Thyroid gland (tissue), 4 donors: ENCODE data around the gene SKIDA1. TPM values are rescaled to one million over a fixed set of nuclear protein-coding genes. Genes with fewer than 3 reads are reported as not detected.
"Not testable (repeated sequence)": the region's sequence is repeated elsewhere in the genome, so short reads cannot be mapped to it uniquely, and the experiment has no call there.

ENCODE experiments used
- DNase-seq, 2 donors: peaks; one replicate each; pipeline ENCODE4 v3.0.0-alpha.2; 2019
- H3K27ac ChIP-seq, 3 donors: fragments of 200-600 bp; sonication (generic); 1 replicate in 2 of 3; 2 replicates in 1 of 3; pipeline ENCODE4 v1.5.1; 2016 to 2019; ENCODE audit warnings: mild to moderate bottlenecking in 1 of 3, moderate library complexity in 1 of 3
- H3K27me3 ChIP-seq: fragments of 200-600 bp; sonication (generic); one replicate; pipeline ENCODE4 v1.5.1; 2019
- H3K36me3 ChIP-seq, 2 donors: fragments of 200-600 bp; sonication (generic); one replicate each; pipeline ENCODE4 v1.5.1; 2016 to 2019
- H3K4me1 ChIP-seq, 2 donors: fragments of 200-600 bp; sonication (generic); one replicate each; pipeline ENCODE4 v1.5.1; 2017 to 2019
- H3K4me3 ChIP-seq, 3 donors: fragments of 200-600 bp; sonication (generic); replicated peaks in 1 of 3; 1 replicate in 2 of 3; 2 replicates in 1 of 3; pipeline ENCODE4 v1.5.1; 2016; ENCODE audit warnings: mild to moderate bottlenecking in 1 of 3
- H3K9me3 ChIP-seq: fragments of 200-600 bp; sonication (generic); one replicate; pipeline ENCODE4 v1.5.1; 2017
- POLR2A ChIP-seq, 2 donors: fragments of 450-650 bp; IDR thresholded peaks; one replicate each; pipeline ENCODE4 v1.6.1; 2017; ENCODE audit warnings: antibody characterized with exemption in 2 of 2, mild to moderate bottlenecking in 2 of 2, moderate library complexity in 1 of 2
- WGBS, 2 donors: methylation state at CpG; one replicate each; pipeline ENCODE4 v1.1.5; 2017; 5-methylcytosine and 5-hydroxymethylcytosine counted together
- intact Hi-C: fragments of 100-400 bp; cut with DNase I; formaldehyde crosslinking; loops from one replicate; pipeline ENCODE4 v1.15.1; 2023
- total RNA-seq, 4 donors: library from RNA; depleted of rRNA; stranded (reverse); fragments of >200 nt; gene quantifications; one replicate each; pipeline ENCODE4 v1.2.3, GENCODE V29; 2016
- TF ChIP-seq, protein P1 (sequence below), 6 experiments: fragments of 200-600 bp in 3 of 6; fragments of 450-650 bp in 3 of 6; sonication (generic) in 3 of 6; IDR thresholded peaks; one replicate each; pipeline ENCODE4 v1.5.1; 2016 to 2019; ENCODE audit warnings: antibody characterized with exemption in 6 of 6, mild to moderate bottlenecking in 2 of 6, inconsistent platforms in 1 of 6, moderate library complexity in 1 of 6

The SKIDA1 gene
- total RNA-seq = 1 to 10 TPM; 3.1 to 9.9 (median 7.1) TPM

DNA sequence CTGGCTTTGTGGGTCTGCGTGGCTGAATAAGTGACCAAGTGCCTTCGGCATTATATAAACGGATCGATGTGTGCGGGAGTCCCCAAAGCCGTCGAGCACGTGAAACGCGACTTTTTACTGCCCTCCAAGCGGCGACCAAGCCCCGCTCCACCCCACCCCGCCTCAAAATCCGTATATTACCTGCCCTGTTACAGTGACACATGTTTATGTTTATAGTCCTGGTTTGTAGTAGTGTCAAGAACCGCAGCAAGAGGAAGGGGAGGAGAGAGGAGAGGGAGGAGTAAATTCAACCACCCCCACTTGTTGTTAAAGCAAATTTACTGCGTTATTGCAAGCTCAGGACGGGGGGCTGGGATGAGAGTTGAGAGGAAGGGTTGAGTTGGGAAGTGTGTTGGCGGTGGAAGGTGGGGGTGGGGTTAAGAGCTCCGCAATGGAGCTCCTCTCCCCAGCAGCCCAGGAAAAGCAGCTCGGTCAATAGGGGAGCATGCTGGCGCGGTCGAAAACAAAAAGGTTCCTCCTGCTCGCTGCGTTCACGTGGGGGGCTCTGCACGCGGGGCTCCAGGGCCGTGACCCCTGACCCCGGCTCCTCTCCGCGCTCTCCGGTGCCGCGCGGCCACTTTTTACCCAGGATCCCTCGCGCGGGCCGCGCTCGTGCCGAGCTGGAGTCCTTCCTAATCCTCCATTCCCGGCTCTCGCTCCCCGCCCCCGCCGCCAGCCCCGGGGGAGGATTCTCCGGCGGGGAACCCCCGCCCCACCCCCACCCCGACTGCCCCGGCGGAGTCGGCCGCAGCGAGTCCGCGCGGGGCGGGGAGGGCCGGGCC lies at the start of gene SKIDA1:
Gene SKIDA1 (minus strand): TSS at position 316 of the 821 bp plus-strand sequence. CDS start 7,860 bp downstream, outside the sequence.
- H3K36me3 ChIP-seq = no peaks in the 10 kb centered on the region
- TF ChIP-seq, protein P1, sequence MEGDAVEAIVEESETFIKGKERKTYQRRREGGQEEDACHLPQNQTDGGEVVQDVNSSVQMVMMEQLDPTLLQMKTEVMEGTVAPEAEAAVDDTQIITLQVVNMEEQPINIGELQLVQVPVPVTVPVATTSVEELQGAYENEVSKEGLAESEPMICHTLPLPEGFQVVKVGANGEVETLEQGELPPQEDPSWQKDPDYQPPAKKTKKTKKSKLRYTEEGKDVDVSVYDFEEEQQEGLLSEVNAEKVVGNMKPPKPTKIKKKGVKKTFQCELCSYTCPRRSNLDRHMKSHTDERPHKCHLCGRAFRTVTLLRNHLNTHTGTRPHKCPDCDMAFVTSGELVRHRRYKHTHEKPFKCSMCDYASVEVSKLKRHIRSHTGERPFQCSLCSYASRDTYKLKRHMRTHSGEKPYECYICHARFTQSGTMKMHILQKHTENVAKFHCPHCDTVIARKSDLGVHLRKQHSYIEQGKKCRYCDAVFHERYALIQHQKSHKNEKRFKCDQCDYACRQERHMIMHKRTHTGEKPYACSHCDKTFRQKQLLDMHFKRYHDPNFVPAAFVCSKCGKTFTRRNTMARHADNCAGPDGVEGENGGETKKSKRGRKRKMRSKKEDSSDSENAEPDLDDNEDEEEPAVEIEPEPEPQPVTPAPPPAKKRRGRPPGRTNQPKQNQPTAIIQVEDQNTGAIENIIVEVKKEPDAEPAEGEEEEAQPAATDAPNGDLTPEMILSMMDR (IDR thresholded peaks at IDR 0.05) = no peak
- TF ChIP-seq POLR2A (IDR thresholded peaks at IDR 0.05) = peak in 1 of 2 donors; percentile 59
- peak within 1 kb of the TSS; percentile 92 to 99 (median 95) for H3K27ac ChIP-seq
- no peaks in the 10 kb centered on the region for H3K9me3 ChIP-seq
- peaks cover 0 to 9% of the 10 kb centered on the region in 2 donors for H3K4me1 ChIP-seq
- H3K4me3 ChIP-seq = peak within 1 kb of the TSS; percentile 11 to 67 (median 17)
- WGBS, 2 donors = 1 to 4% methylated on average over 31 to 44 of the region's 64 CpGs
- DNase-seq = peak; percentile 90 to 92
- H3K27me3 ChIP-seq = no peaks in the 10 kb centered on the region
- intact Hi-C loops = loop anchor here (10.0 kb wide), 1 partner anchor 799 kb away; the partner anchor contains the start of gene BMI1

DNA sequence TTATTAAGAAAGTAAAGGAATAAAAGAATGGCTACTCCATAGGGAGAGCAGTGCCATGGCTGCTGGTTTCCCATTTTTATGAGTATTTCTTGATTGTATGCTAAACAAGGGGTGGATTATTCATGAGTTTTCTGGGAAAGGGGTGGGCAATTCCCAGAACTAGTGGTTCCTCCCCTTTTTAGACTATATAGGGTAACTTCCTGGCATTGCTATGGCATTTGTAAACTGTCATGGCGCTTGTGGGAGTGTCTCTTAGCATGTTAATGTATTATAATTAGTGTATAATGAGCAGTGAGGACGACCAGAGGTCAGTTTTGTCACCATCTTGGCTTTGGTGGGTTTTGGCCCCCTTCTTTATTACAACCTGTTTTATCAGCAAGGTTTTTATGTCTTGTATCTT lies 49.0 kb upstream of the SKIDA1 start:
- H3K27me3 ChIP-seq, intact Hi-C loops, DNase-seq, H3K4me3 ChIP-seq, H3K27ac ChIP-seq, H3K9me3 ChIP-seq, H3K36me3 ChIP-seq: not testable (repeated sequence)
- peaks cover 7 to 12% of the 10 kb centered on the region in 2 donors for H3K4me1 ChIP-seq
- WGBS, 2 donors = 93 to 98% methylated on average over 2 of the region's 2 CpGs

DNA sequence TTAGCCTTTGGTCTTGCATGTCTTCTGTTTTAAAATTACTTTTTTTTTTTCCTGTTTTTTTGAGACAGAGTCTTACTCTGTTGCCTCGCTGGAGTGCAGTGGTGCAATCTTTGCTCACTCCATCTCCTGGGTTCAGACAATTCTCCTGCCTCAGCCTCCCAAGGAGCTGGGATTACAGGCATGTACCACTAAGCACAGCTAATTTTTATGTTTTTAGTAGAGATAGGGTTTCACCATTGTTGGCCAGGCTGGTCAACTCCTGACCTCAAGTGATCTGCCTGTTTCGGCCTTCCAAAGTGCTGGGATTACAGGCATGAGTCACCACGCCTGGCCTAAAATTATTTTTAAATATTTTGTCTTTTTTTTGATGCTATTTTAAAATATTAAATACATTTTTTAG lies 47.1 kb upstream of the SKIDA1 start:
- Histone ChIP-seq H3K4me3 (no peak overlapping the region), H3K27ac (no peak overlapping the region), H3K4me1 (peaks cover 7 to 8% of the 10 kb centered on the region in 2 donors), H3K9me3 (no peaks in the 10 kb centered on the region), H3K36me3 (no peaks in the 10 kb centered on the region), H3K27me3 (no peaks in the 10 kb centered on the region)
- no peak for TF ChIP-seq POLR2A (IDR thresholded peaks at IDR 0.05)
- TF ChIP-seq, protein P1 (IDR thresholded peaks at IDR 0.05) = no peak
- intact Hi-C loops = no loop called here
- WGBS, 2 donors = 80 to 83% methylated on average over 3 of the region's 3 CpGs
- DNase-seq = peak in 1 of 2 donors; percentile 17

GRCh38 chr10:21570761-21571521 lies 45.5 kb upstream of the SKIDA1 start:
- Histone ChIP-seq H3K27ac (no peak overlapping the region), H3K36me3 (peaks cover 0 to 3% of the 10 kb centered on the region in 2 donors), H3K9me3 (no peaks in the 10 kb centered on the region), H3K27me3 (no peaks in the 10 kb centered on the region), H3K4me3 (no peak overlapping the region), H3K4me1 (peaks cover 7 to 8% of the 10 kb centered on the region in 2 donors)
- intact Hi-C loops = no loop called here
- 84 to 88% methylated on average over 3 of the region's 3 CpGs for WGBS, 2 donors
- DNase-seq = no peak
- no peak for TF ChIP-seq POLR2A (IDR thresholded peaks at IDR 0.05)
- TF ChIP-seq, protein P1 (IDR thresholded peaks at IDR 0.05) = no peak

GRCh38 chr10:21558984-21559383 lies 33.5 kb upstream of the SKIDA1 start:
- peaks cover 12 to 17% of the 10 kb centered on the region in 2 donors for H3K36me3 ChIP-seq
- WGBS, 2 donors = 96 to 99% methylated on average over 7 of the region's 7 CpGs
- H3K9me3 ChIP-seq, DNase-seq, H3K4me3 ChIP-seq, H3K27me3 ChIP-seq, H3K4me1 ChIP-seq, intact Hi-C loops, H3K27ac ChIP-seq: not testable (repeated sequence)
